ENCODE results near the gene CCDC68. TPM values are rescaled to one million over a fixed set of nuclear protein-coding genes. Genes with fewer than 3 reads are reported as not detected.

CCDC68 gene
- total RNA-seq, 1 experiment from 2014 or later, result 6.6 TPM

- intact Hi-C loops (cut with micrococcal nuclease), result no loop called here
- TF ChIP-seq ZNF274 (IDR thresholded peaks at IDR 0.05; ENCODE audit: low read depth, low read length) (no peak), SP1 (IDR thresholded peaks at IDR 0.05; ENCODE audit: low read depth) (no peak), EZH2phosphoT487 (IDR thresholded peaks at IDR 0.05; ENCODE audit: borderline replicate concordance) (no peak), CBX3 (IDR thresholded peaks at IDR 0.05; ENCODE audit: low read depth) (no peak), JUND (IDR thresholded peaks at IDR 0.05) (no peak), SRF (IDR thresholded peaks at IDR 0.05; ENCODE audit: low read depth) (no peak), FOSL1 (IDR thresholded peaks at IDR 0.05; ENCODE audit: low read depth) (no peak), EGR1 (IDR thresholded peaks at IDR 0.05; ENCODE audit: low read depth) (no peak), REST (IDR thresholded peaks at IDR 0.05; ENCODE audit: low read depth) (no peak), ZBTB33 (IDR thresholded peaks at IDR 0.05; ENCODE audit: extremely low read depth, insufficient replicate concordance, low read length) (no peak)
- no peak overlapping the region for H3K27ac ChIP-seq (ENCODE audit: low read depth, low read length)
- DNase-seq (ENCODE audit: low read depth, low spot score) (no peak), ATAC-seq (no peak)
- BruUV-seq (replicated peaks), result no TSS peak
- H3K36me3 ChIP-seq (ENCODE audit: control insufficient read depth in 1 of 2, insufficient read depth in 2 of 2, low read length in 2 of 2), result no peaks in the 10 kb centered on the region
- H3K9me2 ChIP-seq (ENCODE audit: insufficient read depth), result no peaks in the 10 kb centered on the region
- ChIA-PET POLR2A (no interaction called here), RAD21 (ENCODE audit: low non-redundant PET in 1 of 2, low total read pairs in 2 of 2, uncharacterized antibody in 2 of 2, unreplicated experiment in 2 of 2) (no interaction called here), CTCF (no interaction called here)
- no peaks in the 10 kb centered on the region for H3K27me3 ChIP-seq (ENCODE audit: insufficient read depth, low read length)
- H3K4me3 ChIP-seq (replicated peaks in 1 of 2; ENCODE audit: low read depth in 1 of 2, low read length in 2 of 2), result no peak overlapping the region
- no peaks in the 10 kb centered on the region for H4K20me1 ChIP-seq (ENCODE audit: insufficient read depth)
- H3K9me3 ChIP-seq (ENCODE audit: control insufficient read depth in 1 of 2, insufficient read depth in 1 of 2, low read depth in 1 of 2, low read length in 2 of 2), result no peaks in the 10 kb centered on the region
- no peaks in the 10 kb centered on the region for H3K79me2 ChIP-seq (ENCODE audit: insufficient read depth, low read length)
- no peak overlapping the region for H3K4me2 ChIP-seq (ENCODE audit: low read length)
- H2AFZ ChIP-seq (ENCODE audit: low read depth, low read length, poor library complexity, severe bottlenecking), result no peak overlapping the region
- H3K9ac ChIP-seq (ENCODE audit: low read length), result no peak overlapping the region
- H3K4me1 ChIP-seq (ENCODE audit: control insufficient read depth in 1 of 2, insufficient read depth in 2 of 2, low read length in 2 of 2), result no peaks in the 10 kb centered on the region
These were observed 36.3 kb upstream of the CCDC68 start for GRCh38 chr18:54995421-54996143.

Measured in HCT116 (cell line).